HEK293T (cell line): ENCODE measurements around the gene EGFR.

Experiments
- CTCF ChIA-PET: fragments of 350-600 bp; formaldehyde crosslinking; extraction: SDS; loops from one replicate; lab custom pipeline; 2021; ENCODE audit warnings: antibody characterized with exemption, inconsistent platforms; lab: Yijun Ruan, JAX
- POLR2A ChIA-PET: fragments of 350-600 bp; formaldehyde crosslinking; extraction: SDS; loops from one replicate; lab custom pipeline; 2020; ENCODE audit warnings: antibody characterized with exemption, inconsistent platforms; lab: Yijun Ruan, JAX
- DNase-seq: peaks from one replicate; pipeline ENCODE4 v3.0.0; 2012; ENCODE audit warnings: mixed read lengths; ENCODE audit errors: extremely low spot score
- ARNT ChIP-seq: fragments of 450-650 bp; IDR thresholded peaks from 2 replicates; pipeline ENCODE4 v1.6.1; 2017; ENCODE audit warnings: mild to moderate bottlenecking
- BHLHE40 ChIP-seq: fragments of 450-650 bp; IDR thresholded peaks from 2 replicates; pipeline ENCODE4 v1.6.1; 2016; ENCODE audit warnings: mild to moderate bottlenecking, moderate library complexity, borderline replicate concordance
- CTBP1 ChIP-seq: fragments of 450-650 bp; IDR thresholded peaks from 2 replicates; pipeline ENCODE4 v1.6.1; 2016; ENCODE audit warnings: borderline replicate concordance
- ELF4 ChIP-seq: fragments of 450-650 bp; IDR thresholded peaks from 2 replicates; pipeline ENCODE4 v1.6.1; 2017; ENCODE audit warnings: antibody characterized with exemption
- FOXA1 ChIP-seq: fragments of 450-650 bp; IDR thresholded peaks from 2 replicates; pipeline ENCODE4 v1.6.1; 2016; ENCODE audit warnings: mild to moderate bottlenecking
- FOXK2 ChIP-seq: fragments of 450-650 bp; IDR thresholded peaks from 2 replicates; pipeline ENCODE4 v1.6.1; 2016; ENCODE audit warnings: mild to moderate bottlenecking
- FOXM1 ChIP-seq: fragments of 450-650 bp; IDR thresholded peaks from 2 replicates; pipeline ENCODE4 v1.6.1; 2017; ENCODE audit warnings: mild to moderate bottlenecking, borderline replicate concordance
- HDGF ChIP-seq: fragments of 450-650 bp; IDR thresholded peaks from 2 replicates; pipeline ENCODE4 v1.6.1; 2017; ENCODE audit warnings: antibody characterized with exemption, borderline replicate concordance
- L3MBTL2 ChIP-seq: fragments of 450-650 bp; conservative IDR thresholded peaks from 2 replicates; pipeline ENCODE4 v1.6.1; 2016; ENCODE audit warnings: mild to moderate bottlenecking
- LEF1 ChIP-seq: fragments of 450-650 bp; IDR thresholded peaks from 2 replicates; pipeline ENCODE4 v1.6.1; 2017; ENCODE audit warnings: mild to moderate bottlenecking, borderline replicate concordance
- NFRKB ChIP-seq: fragments of 450-650 bp; IDR thresholded peaks from 2 replicates; pipeline ENCODE4 v1.6.1; 2016; ENCODE audit warnings: mild to moderate bottlenecking, moderate library complexity
- SP1 ChIP-seq: fragments of 450-650 bp; IDR thresholded peaks from 2 replicates; pipeline ENCODE4 v1.6.1; 2017
- SUZ12 ChIP-seq: fragments of 450-650 bp; IDR thresholded peaks from 2 replicates; pipeline ENCODE4 v1.6.1; 2016; ENCODE audit warnings: mild to moderate bottlenecking
- TARDBP ChIP-seq: fragments of 450-650 bp; IDR thresholded peaks from 2 replicates; pipeline ENCODE4 v1.6.1; 2016
- ZNF384 ChIP-seq: fragments of 450-650 bp; IDR thresholded peaks from 2 replicates; pipeline ENCODE4 v1.6.1; 2016
- TF ChIP-seq, protein P1 (sequence below): fragments of 450-650 bp; IDR thresholded peaks from 2 replicates; pipeline ENCODE4 v1.6.1; 2016

EGFR gene

GRCh38 chr7:55119571-55119970, 100.8 kb downstream of the EGFR start:
- no peak for DNase-seq
- TF ChIP-seq L3MBTL2 (no peak), CTBP1 (no peak), HDGF (no peak), SUZ12 (no peak), FOXK2 (no peak), NFRKB (no peak), ELF4 (no peak), ARNT (no peak), ZNF384 (no peak), SP1 (no peak), BHLHE40 (no peak)
- TF ChIP-seq, protein P1, sequence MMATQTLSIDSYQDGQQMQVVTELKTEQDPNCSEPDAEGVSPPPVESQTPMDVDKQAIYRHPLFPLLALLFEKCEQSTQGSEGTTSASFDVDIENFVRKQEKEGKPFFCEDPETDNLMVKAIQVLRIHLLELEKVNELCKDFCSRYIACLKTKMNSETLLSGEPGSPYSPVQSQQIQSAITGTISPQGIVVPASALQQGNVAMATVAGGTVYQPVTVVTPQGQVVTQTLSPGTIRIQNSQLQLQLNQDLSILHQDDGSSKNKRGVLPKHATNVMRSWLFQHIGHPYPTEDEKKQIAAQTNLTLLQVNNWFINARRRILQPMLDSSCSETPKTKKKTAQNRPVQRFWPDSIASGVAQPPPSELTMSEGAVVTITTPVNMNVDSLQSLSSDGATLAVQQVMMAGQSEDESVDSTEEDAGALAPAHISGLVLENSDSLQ: no peak
- POLR2A ChIA-PET: no interaction called here
- CTCF ChIA-PET: no interaction called here

DNA sequence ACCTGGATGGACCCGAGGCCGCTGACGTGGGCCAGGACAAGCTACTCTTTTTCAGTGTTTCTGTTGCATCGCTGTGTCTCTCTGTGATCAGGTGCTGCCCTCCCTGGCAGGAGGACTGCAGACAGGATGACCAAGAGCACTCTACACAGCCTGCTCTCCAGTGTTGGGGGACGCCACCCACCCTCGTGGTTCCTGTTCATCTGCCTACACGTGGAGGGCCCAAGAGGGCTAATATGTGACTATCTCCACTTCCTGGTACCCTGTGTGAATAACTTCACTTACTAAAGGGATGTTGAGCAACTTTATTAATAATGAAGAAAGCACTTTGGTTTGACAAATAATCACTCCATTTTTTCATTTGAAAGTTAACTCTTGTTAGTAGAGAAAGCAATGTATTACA, 101.3 kb downstream of the EGFR start:
- ChIA-PET CTCF (no interaction called here), POLR2A (no interaction called here)
- DNase-seq: no peak
- TF ChIP-seq L3MBTL2 (no peak), FOXK2 (no peak), SUZ12 (no peak), ZNF384 (no peak), HDGF (no peak), FOXM1 (no peak), ARNT (no peak), SP1 (no peak), LEF1 (no peak), ELF4 (no peak), FOXA1 (no peak), NFRKB (no peak), BHLHE40 (no peak), TARDBP (no peak), CTBP1 (no peak)
- TF ChIP-seq, protein P1: no peak

GRCh38 chr7:55120501-55121198, 101.8 kb downstream of the EGFR start:
- TF ChIP-seq LEF1: no peak
- TF ChIP-seq, protein P1: no peak
- TF ChIP-seq ZNF384: no peak
- TF ChIP-seq FOXM1: no peak
- TF ChIP-seq HDGF: no peak
- no peak for TF ChIP-seq NFRKB
- TF ChIP-seq FOXK2: no peak
- no peak for TF ChIP-seq ELF4
- TF ChIP-seq FOXA1: no peak
- no peak for TF ChIP-seq TARDBP
- no peak for TF ChIP-seq SP1
- TF ChIP-seq L3MBTL2: no peak
- no peak for TF ChIP-seq SUZ12
- no peak for TF ChIP-seq CTBP1
- no peak for DNase-seq
- POLR2A ChIA-PET: no interaction called here
- CTCF ChIA-PET: interaction anchor here (0.7 kb wide), 1 partner anchor 243 kb away, joined by 3 read pairs; no protein-coding TSS in a partner anchor

DNA sequence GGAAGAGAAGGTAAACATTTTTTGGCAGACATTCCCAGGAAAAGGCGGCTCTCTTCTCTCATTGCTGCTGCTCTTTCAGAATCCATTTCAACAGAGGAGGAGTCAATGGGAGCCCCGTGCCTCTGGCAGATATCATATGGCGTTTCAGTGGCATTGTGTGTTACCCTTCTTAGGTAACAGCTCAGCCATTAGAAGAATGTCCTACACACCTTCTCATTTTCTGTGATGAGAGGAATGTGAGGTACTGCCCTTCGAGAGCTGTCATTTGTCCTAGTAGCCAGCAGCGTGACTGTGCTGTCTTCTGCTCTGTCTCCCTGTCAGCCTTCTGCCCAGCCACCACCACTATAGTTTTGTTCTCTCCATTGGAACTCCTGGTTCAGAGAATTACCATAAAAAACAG, 102.4 kb downstream of the EGFR start:
- TF ChIP-seq SP1 (no peak), HDGF (no peak), FOXK2 (no peak), SUZ12 (no peak), TARDBP (no peak), BHLHE40 (no peak)
- TF ChIP-seq, protein P1: no peak
- ChIA-PET CTCF (no interaction called here), POLR2A (no interaction called here)
- no peak for DNase-seq

DNA sequence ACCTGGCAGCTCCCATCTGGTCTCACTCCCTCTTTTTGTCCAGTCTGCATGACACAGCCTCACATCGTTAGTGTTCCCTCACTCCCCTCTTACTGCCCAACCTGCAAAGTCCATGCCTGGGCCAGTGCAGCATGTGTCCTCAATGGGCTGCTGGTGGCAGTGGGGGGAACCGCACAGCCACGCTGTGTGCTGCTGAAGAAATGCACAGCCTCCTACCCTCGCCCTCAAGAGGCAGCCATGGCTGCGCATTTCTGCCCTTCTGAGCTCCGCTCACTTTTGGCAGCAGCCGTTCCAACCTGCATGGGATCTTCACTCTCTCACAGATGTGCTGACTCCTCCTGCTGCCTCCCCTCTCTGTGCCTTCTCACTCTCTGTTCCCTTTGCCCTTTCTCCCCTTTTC, 103.4 kb downstream of the EGFR start:
- no peak for DNase-seq
- CTCF ChIA-PET: no interaction called here
- POLR2A ChIA-PET: no interaction called here
- TF ChIP-seq FOXK2 (no peak), SP1 (no peak), ARNT (no peak), ELF4 (no peak), TARDBP (no peak), FOXM1 (no peak), LEF1 (no peak), BHLHE40 (no peak), ZNF384 (no peak), L3MBTL2 (no peak), CTBP1 (no peak), SUZ12 (no peak), HDGF (no peak), FOXA1 (no peak), NFRKB (no peak)
- TF ChIP-seq, protein P1: no peak
